Measurements from ENCODE around the gene PCBP2. TPM values are rescaled to one million over a fixed set of nuclear protein-coding genes. Genes with fewer than 3 reads are reported as not detected.
"Not testable (repeated sequence)": the region's sequence is repeated elsewhere in the genome, so short reads cannot be mapped to it uniquely, and the experiment has no call there.

PCBP2 gene
- total and polyA plus RNA-seq, 8 donors, result 634 to 1,132 (median 1,042) TPM

- no peak for DNase-seq
- H3K4me1 ChIP-seq, result peaks cover 15 to 38% of the 10 kb centered on the region in 2 donors
- intact Hi-C loops (cut with DNase I), result no loop called here
- H3K27me3 ChIP-seq, result no peaks in the 10 kb centered on the region
- no peaks in the 10 kb centered on the region for H3K9me3 ChIP-seq
- no peak overlapping the region for H3K4me3 ChIP-seq
- H3K27ac ChIP-seq, result no peak overlapping the region
- ATAC-seq, result no peak
- H3K36me3 ChIP-seq, result peaks cover 0 to 55% of the 10 kb centered on the region in 2 donors
- TF ChIP-seq CTCF (IDR thresholded peaks at IDR 0.05), result no peak
These were observed 7.9 kb upstream of the PCBP2 start for GRCh38 chr12:53443955-53444354.

GRCh38 chr12:53444593-53445325 lies 7.1 kb upstream of the PCBP2 start:
- Histone ChIP-seq H3K4me1 (peaks cover 15 to 38% of the 10 kb centered on the region in 2 donors), H3K36me3 (peaks cover 0 to 55% of the 10 kb centered on the region in 2 donors)
- H3K9me3 ChIP-seq; H3K27me3 ChIP-seq; H3K4me3 ChIP-seq; ATAC-seq; H3K27ac ChIP-seq; intact Hi-C loops (cut with DNase I): not testable (repeated sequence)
- DNase-seq, result peak in 1 of 4 donors; percentile 6

DNA sequence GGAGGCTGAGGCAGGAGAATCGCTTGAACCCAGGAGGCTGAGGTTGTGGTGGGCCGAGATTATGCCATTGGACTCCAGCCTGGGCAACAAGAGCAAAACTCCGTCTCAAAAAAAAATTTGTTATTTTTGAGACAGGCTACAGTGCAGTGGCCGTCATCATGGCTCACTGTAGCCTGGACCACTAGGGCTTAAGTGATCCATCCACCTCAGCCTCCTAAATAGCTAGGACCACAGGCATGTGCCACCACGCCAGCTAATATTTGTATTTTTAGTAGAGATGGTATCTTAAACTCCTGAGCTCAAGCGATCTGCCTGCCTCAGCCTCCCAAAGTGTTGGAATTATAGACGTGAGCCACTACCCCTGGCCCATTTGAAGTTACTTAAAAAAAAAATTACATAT lies 966 bp upstream of the PCBP2 start:
- Histone ChIP-seq H3K9me3 (no peaks in the 10 kb centered on the region), H3K27me3 (no peaks in the 10 kb centered on the region), H3K36me3 (peaks cover 0 to 52% of the 10 kb centered on the region in 2 donors), H3K4me3 (no peak overlapping the region), H3K4me1 (peaks cover 14 to 34% of the 10 kb centered on the region in 2 donors), H3K27ac (peak overlapping the region in 1 of 2 donors; percentile 94)
- ATAC-seq (no peak), DNase-seq (no peak)
- intact Hi-C loops (cut with DNase I), result no loop called here
- no peak for TF ChIP-seq CTCF (IDR thresholded peaks at IDR 0.05)

- ATAC-seq (peak; percentile 82), DNase-seq (peak; percentile 84 to 91 (median 86))
- peak overlapping the region; percentile 92 to 94 for H3K27ac ChIP-seq
- H3K27me3 ChIP-seq, result no peaks in the 10 kb centered on the region
- intact Hi-C loops (cut with DNase I), result no loop called here
- peak overlapping the region; percentile 54 to 69 for H3K4me3 ChIP-seq
- TF ChIP-seq CTCF (IDR thresholded peaks at IDR 0.05), result peak in 1 of 2 donors; percentile 18
- H3K36me3 ChIP-seq, result peaks cover 4 to 52% of the 10 kb centered on the region in 2 donors
- H3K4me1 ChIP-seq, result peaks cover 14 to 38% of the 10 kb centered on the region in 2 donors
- H3K9me3 ChIP-seq, result no peaks in the 10 kb centered on the region
These were observed 516 bp downstream of the PCBP2 start for GRCh38 chr12:53452159-53453077.

GRCh38 chr12:53453953-53454640 lies 2.2 kb downstream of the PCBP2 start:
- H3K36me3 ChIP-seq, result peaks cover 8 to 53% of the 10 kb centered on the region in 2 donors
- intact Hi-C loops (cut with DNase I), result no loop called here
- H3K4me1 ChIP-seq, result peaks cover 14 to 38% of the 10 kb centered on the region in 2 donors
- H3K27me3 ChIP-seq, result no peaks in the 10 kb centered on the region
- peak overlapping the region in 1 of 2 donors; percentile 69 for H3K4me3 ChIP-seq
- ATAC-seq (no peak), DNase-seq (no peak)
- H3K27ac ChIP-seq, result no peak overlapping the region
- no peaks in the 10 kb centered on the region for H3K9me3 ChIP-seq
- TF ChIP-seq CTCF (IDR thresholded peaks at IDR 0.05), result no peak
